ENCODE measurements around the gene KIAA0040. TPM values are rescaled to one million over a fixed set of nuclear protein-coding genes. Genes with fewer than 3 reads are reported as not detected.

Gene KIAA0040
- total RNA-seq, 1 experiment from 2014 or later, result 5.0 TPM

GRCh38 chr1:175220853-175221556, 28.4 kb upstream of the KIAA0040 start:
- H3T11ph ChIP-seq (ENCODE audit: low read length), result no peak overlapping the region
- no peaks in the 10 kb centered on the region for H3K9me3 ChIP-seq (ENCODE audit: control insufficient read depth, low read depth, low read length)
- no CpG with 5 or more reads among the region's 11 CpGs for WGBS (ENCODE audit: extremely low coverage, insufficient read length, low lambda C conversion rate)
- DNase-seq, result no peak
- H2AK5ac ChIP-seq (ENCODE audit: insufficient read length, low read length), result no peak overlapping the region
- H4K5ac ChIP-seq (ENCODE audit: insufficient read length, low read depth, low read length), result no peak overlapping the region
- no peak overlapping the region for H2AFZ ChIP-seq (ENCODE audit: low read length)
- no peak overlapping the region for H3K23ac ChIP-seq (ENCODE audit: insufficient read length, low read depth, low read length)
- no peaks in the 10 kb centered on the region for H3K23me2 ChIP-seq (ENCODE audit: insufficient read length, low read depth, low read length, poor library complexity, severe bottlenecking)
- no peaks in the 10 kb centered on the region for H4K20me1 ChIP-seq (ENCODE audit: control insufficient read depth, insufficient read depth, insufficient read length)
- Mint-ChIP-seq H3K27ac (no peak overlapping the region), H3K4me3 (no peak overlapping the region), H3K4me1 (peaks cover 19 to 28% of the 10 kb centered on the region in 2 experiments), H3K9me3 (no peaks in the 10 kb centered on the region), H3K36me3 (ENCODE audit: insufficient read depth in 1 of 3, low read depth in 3 of 3) (no peaks in the 10 kb centered on the region), H3K27me3 (ENCODE audit: low read depth) (no peaks in the 10 kb centered on the region)
- H4K8ac ChIP-seq (replicated peaks; ENCODE audit: insufficient read length, low read depth, low read length), result no peak overlapping the region
- H3K4ac ChIP-seq (ENCODE audit: low read depth, low read length), result no peak overlapping the region
- H4K91ac ChIP-seq (ENCODE audit: insufficient read length, low read depth, low read length), result no peak overlapping the region
- H2BK20ac ChIP-seq (ENCODE audit: low read depth, low read length, poor library complexity, severe bottlenecking), result no peak overlapping the region
- no peak overlapping the region for H3K56ac ChIP-seq (ENCODE audit: insufficient read length, low read depth, low read length)
- H2BK15ac ChIP-seq (ENCODE audit: low read depth, low read length), result no peak overlapping the region
- no peak overlapping the region for H2BK120ac ChIP-seq (ENCODE audit: low read depth, low read length, poor library complexity, severe bottlenecking)
- H3K4me2 ChIP-seq (ENCODE audit: insufficient read depth, insufficient read length, low read length), result no peak overlapping the region
- H2BK5ac ChIP-seq (ENCODE audit: insufficient read length, low read length), result no peak overlapping the region
- H3K27ac ChIP-seq (ENCODE audit: insufficient read length, low read depth, low read length), result no peak overlapping the region
- no peak overlapping the region for H3K9ac ChIP-seq (ENCODE audit: extremely low read depth, insufficient read length, low read length)
- no peaks in the 10 kb centered on the region for H3K79me1 ChIP-seq (ENCODE audit: insufficient read depth, low read depth, low read length, poor library complexity, severe bottlenecking)
- H3K14ac ChIP-seq (ENCODE audit: insufficient read depth, low read length), result no peak overlapping the region
- no peak overlapping the region for H3K18ac ChIP-seq (ENCODE audit: insufficient read length, low read depth, low read length)
- no peak overlapping the region for H2BK12ac ChIP-seq (ENCODE audit: insufficient read length, low read depth, low read length)
- no peaks in the 10 kb centered on the region for H3K27me3 ChIP-seq (ENCODE audit: insufficient read depth, low read length)
- no peaks in the 10 kb centered on the region for H3K79me2 ChIP-seq (ENCODE audit: insufficient read depth, low read length)
- H3K4me1 ChIP-seq (ENCODE audit: insufficient read depth, low read length), result 0 out of 2 replicates have a peak, but pooled peaks cover 3% of the 10 kb centered on the region
- no peak for TF ChIP-seq CTCF (conservative IDR thresholded peaks at IDR 0.05)

Measured in H9 (cell line).